ENCODE measurements around the gene MEF2D. TPM values are rescaled to one million over a fixed set of nuclear protein-coding genes. Genes with fewer than 3 reads are reported as not detected.

Gene MEF2D
- total RNA-seq, 1 experiment from 2014 or later, result 18.7 TPM

DNA sequence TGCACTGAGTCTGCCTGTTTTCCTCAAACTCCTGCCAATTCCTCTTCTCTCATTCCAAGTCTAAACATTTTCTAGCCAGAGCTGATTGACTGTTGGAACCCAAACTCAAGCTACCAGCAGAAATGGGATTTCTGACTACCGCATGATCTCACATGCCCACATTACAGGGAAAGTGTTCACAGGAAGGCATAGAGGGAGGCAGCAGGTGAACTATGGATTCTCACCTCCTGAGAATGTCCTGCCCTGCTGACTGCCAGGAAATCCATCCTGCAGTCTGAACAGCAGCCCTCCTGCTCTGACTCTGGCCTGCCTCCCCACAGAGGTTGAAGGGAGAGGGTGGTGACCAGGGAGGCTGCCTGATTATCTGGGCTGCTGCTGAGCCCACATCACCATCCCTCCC is 49.3 kb upstream of the MEF2D start:
- Histone ChIP-seq H2AFZ (ENCODE audit: low read length) (no peak overlapping the region), H2BK120ac (ENCODE audit: low read depth, low read length, poor library complexity, severe bottlenecking) (no peak overlapping the region), H3K18ac (ENCODE audit: insufficient read length, low read depth, low read length) (no peak overlapping the region), H2AK5ac (ENCODE audit: insufficient read length, low read length) (no peak overlapping the region), H3K9ac (ENCODE audit: extremely low read depth, insufficient read length, low read length) (no peak overlapping the region), H3K4me2 (ENCODE audit: insufficient read depth, insufficient read length, low read length) (no peak overlapping the region), H3K23me2 (ENCODE audit: insufficient read length, low read depth, low read length, poor library complexity, severe bottlenecking) (no peaks in the 10 kb centered on the region), H3K79me1 (ENCODE audit: insufficient read depth, low read depth, low read length, poor library complexity, severe bottlenecking) (no peaks in the 10 kb centered on the region), H3T11ph (ENCODE audit: low read length) (no peak overlapping the region), H2BK5ac (ENCODE audit: insufficient read length, low read length) (no peak overlapping the region), H3K79me2 (ENCODE audit: insufficient read depth, low read length) (no peaks in the 10 kb centered on the region), H4K91ac (ENCODE audit: insufficient read length, low read depth, low read length) (no peak overlapping the region), H3K23ac (ENCODE audit: insufficient read length, low read depth, low read length) (no peak overlapping the region), H3K9me3 (ENCODE audit: control insufficient read depth, low read depth, low read length) (no peaks in the 10 kb centered on the region), H2BK12ac (ENCODE audit: insufficient read length, low read depth, low read length) (no peak overlapping the region), H3K14ac (ENCODE audit: insufficient read depth, low read length) (no peak overlapping the region; the same call in 1 of the 2 replicates), H3K4me1 (ENCODE audit: insufficient read depth, low read length) (no peaks in the 10 kb centered on the region), H4K20me1 (ENCODE audit: control insufficient read depth, insufficient read depth, insufficient read length) (no peaks in the 10 kb centered on the region), H3K4ac (ENCODE audit: low read depth, low read length) (no peak overlapping the region), H3K27me3 (ENCODE audit: insufficient read depth, low read length) (no peaks in the 10 kb centered on the region), H2BK15ac (ENCODE audit: low read depth, low read length) (no peak overlapping the region), H4K5ac (ENCODE audit: insufficient read length, low read depth, low read length) (no peak overlapping the region), H3K27ac (ENCODE audit: insufficient read length, low read depth, low read length) (no peak overlapping the region), H4K8ac (replicated peaks; ENCODE audit: insufficient read length, low read depth, low read length) (no peak overlapping the region), H2BK20ac (ENCODE audit: low read depth, low read length, poor library complexity, severe bottlenecking) (no peak overlapping the region), H3K56ac (ENCODE audit: insufficient read length, low read depth, low read length) (no peak overlapping the region)
- no peak overlapping the region for H3K4me3 Mint-ChIP-seq
- DNase-seq, result no peak
- H3K27me3 Mint-ChIP-seq (ENCODE audit: low read depth), result no peaks in the 10 kb centered on the region
- no CpG with 5 or more reads among the region's 1 CpG for WGBS (ENCODE audit: extremely low coverage, insufficient read length, low lambda C conversion rate)
- no peak for TF ChIP-seq CTCF (conservative IDR thresholded peaks at IDR 0.05)
- no peaks in the 10 kb centered on the region for H3K4me1 Mint-ChIP-seq
- peak overlapping the region in 1 of 3 experiments; percentile 28; a peak in 2 of 7 replicates for H3K27ac Mint-ChIP-seq
- H3K36me3 Mint-ChIP-seq (ENCODE audit: insufficient read depth in 1 of 3, low read depth in 3 of 3), result peaks cover 10 to 55% (median 41%) of the 10 kb centered on the region in 3 experiments
- no peaks in the 10 kb centered on the region for H3K9me3 Mint-ChIP-seq
